Superior temporal gyrus (tissue), 1 donor: ENCODE data around the gene SLC25A21.

Experiments
- DNase-seq: peaks from one replicate; pipeline ENCODE4 v3.0.0-alpha.2; 2016; ENCODE audit errors: extremely low spot score

Gene SLC25A21

GRCh38 chr14:36767603-36768281 is 404.7 kb downstream of the SLC25A21 start:
- no peak for DNase-seq

DNA sequence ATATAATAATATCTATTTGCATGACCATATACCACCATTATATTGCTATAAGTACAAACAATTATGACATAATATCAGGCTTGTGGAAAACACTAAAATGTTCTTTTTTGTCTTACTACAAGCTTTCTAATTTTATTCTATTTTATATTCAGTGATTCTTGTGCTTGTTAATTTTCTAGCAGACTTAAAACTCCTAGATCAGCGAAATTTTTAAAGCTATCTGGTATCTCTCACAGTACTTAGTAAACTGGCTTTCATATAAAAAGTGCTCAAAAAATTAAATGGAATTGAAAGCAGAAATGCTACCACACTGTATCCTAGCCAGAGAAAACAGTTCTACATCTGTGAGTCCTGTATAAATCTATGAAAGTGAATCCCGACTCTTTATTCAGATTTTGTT is 405.4 kb downstream of the SLC25A21 start:
- DNase-seq, result no peak

GRCh38 chr14:36757734-36758601 is 414.4 kb downstream of the SLC25A21 start:
- DNase-seq, result no peak

GRCh38 chr14:36756226-36756625 is 416.2 kb downstream of the SLC25A21 start:
- DNase-seq, result no peak

DNA sequence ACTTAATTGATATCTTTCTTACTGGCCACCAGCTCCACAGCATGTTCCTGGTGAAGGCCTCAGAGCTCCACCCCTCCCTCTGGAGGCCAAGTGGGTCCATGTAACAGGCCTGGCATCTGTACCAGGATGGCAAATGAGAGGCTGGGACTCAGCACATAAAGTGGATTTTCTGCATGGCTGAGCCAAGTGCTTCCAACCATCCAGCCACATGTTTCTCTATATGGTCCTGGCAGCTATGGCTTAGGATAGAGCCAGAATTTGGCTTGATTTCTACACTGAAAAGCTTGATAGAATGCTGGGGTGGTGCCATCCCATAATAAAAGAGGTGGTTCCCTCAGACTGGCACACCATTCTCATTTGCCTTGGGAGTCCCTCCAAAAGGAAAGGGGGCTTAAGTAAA is 416.6 kb downstream of the SLC25A21 start:
- no peak for DNase-seq

- no peak for DNase-seq
Measured at GRCh38 chr14:36751920-36752319, 420.5 kb downstream of the SLC25A21 start.

- no peak for DNase-seq
Measured at GRCh38 chr14:36751106-36751505, 421.3 kb downstream of the SLC25A21 start.

GRCh38 chr14:36750244-36750643 is 422.2 kb downstream of the SLC25A21 start:
- no peak for DNase-seq

DNA sequence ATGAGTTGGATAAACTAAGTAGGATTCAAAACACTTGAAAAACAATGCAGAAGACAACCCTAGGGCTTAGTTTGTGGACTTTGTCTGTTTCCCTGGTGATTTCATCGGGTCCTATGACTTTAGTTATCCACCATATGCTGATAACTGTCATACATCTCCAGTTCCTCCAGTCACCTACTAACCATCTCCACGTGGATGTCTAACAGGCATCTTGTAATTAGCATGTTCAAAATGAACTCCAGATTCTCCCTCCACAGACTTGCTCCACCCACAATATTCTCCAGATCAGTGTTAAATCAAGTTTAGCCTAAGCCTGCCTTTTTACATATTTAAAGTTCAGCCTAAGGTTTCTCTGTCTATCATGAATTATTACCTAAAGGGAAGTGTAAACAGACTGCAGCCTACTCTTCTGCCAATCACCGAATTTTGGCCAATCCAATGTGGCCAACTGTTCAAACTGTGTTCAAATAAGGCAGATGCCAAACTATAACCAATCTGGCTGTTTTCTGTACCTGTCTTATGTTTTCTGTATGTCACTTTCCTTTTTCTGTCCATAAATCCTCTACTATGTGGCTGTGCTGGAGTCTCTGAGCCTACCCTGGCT is 423.7 kb downstream of the SLC25A21 start:
- DNase-seq, result no peak

- DNase-seq, result no peak
Measured at GRCh38 chr14:36747411-36748184, 424.8 kb downstream of the SLC25A21 start.

DNA sequence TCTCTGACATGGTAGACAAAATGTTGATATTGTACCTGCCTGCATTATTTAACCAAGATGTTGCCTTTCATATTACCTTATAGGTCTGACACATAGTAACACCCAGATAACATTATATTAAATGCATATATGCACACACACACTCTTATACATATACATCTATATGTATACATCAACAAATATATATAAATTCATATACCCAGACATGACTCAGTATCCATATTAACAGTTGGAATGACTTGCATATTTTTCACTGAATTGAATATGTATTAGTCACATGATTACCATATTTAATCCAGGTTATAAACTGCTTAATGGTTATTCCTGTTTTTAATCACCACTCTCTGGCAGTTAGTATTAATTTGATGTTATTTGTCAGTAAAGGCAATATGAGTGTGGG is 425.5 kb downstream of the SLC25A21 start:
- DNase-seq, result no peak

DNA sequence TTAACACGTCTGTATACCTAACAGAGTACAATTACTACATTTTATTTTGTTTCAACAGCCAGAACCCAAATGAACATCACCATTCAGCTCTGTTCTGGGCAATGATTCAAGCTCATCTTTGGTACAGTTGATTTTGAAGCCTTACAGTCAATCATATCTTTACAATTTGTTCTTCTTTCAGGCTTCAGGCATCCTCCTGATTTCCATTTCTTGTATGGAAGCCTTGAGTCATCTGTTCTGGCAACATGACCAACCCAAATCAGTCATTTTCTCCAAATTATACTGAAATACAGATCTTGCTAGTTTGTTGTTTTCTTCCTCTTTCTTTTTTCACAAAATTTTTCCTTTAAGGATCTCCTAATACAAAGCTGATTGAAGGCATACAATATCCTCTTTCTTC is 430.5 kb downstream of the SLC25A21 start:
- no peak for DNase-seq

GRCh38 chr14:36738269-36738668 is 434.1 kb downstream of the SLC25A21 start:
- DNase-seq, result no peak

- DNase-seq, result no peak
Measured at GRCh38 chr14:36726128-36726527, 446.3 kb downstream of the SLC25A21 start.

DNA sequence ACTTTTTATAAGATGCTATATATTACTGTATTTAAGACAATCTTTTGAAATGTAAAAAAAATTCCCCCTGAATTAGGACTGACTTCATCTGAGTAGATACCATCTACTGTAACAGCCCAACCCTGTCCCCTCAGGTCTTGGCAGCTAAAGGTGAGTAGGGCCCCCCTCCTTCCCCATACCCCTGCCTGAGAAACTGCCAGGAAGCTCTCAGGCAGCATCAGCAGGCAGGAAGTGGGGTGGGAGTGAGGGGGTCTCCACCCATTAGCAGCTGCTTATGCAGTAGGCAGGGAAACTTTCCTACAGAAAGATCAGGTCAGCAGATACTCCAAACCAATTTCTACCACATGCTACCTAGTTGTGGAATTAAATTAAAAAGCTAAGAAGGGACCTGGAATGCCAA is 448.2 kb downstream of the SLC25A21 start:
- no peak for DNase-seq

DNA sequence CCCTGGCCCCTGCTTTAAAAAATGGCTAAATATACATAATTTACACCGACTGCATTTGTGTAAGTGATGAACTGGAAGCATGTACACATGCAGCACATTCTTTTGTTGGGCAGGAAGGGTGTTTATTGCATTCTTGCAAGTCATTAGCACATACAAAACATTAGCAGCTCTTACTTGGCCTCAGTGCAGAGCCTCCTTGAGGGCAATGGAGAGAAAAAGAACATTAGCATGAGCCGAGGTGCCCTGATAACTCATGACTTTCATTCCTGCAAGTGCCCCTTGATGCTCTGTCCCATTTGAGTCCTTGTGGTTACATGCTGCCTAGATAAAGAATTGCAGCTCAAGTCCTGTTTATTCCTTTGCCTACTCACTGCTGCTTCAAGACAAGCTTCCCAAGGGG is 448.9 kb downstream of the SLC25A21 start:
- no peak for DNase-seq

DNA sequence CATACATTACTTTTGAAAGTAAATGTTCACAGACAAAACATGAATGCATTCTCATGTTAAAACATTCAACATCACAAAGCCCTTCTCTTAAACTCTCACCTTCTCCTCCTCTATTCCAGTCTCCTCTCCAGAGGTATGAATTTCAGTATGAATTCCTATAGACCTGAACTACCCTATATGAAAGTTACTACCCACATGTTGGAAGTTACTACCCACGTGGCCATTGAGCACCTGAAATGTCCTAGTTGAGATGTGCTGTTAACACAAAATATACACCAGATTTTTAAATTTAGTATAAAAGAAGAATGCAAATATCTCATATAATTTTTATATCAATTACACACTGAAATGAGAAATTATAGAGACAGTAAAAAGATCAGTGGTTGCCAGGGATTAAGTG is 450.5 kb downstream of the SLC25A21 start:
- DNase-seq, result no peak

GRCh38 chr14:36720657-36721056 is 451.7 kb downstream of the SLC25A21 start:
- no peak for DNase-seq

- DNase-seq, result no peak
Measured at GRCh38 chr14:36719823-36720222, 452.6 kb downstream of the SLC25A21 start.

- DNase-seq, result no peak
Measured at GRCh38 chr14:36718216-36718615, 454.2 kb downstream of the SLC25A21 start.

- no peak for DNase-seq
Measured at GRCh38 chr14:36717363-36717762, 455.0 kb downstream of the SLC25A21 start.

DNA sequence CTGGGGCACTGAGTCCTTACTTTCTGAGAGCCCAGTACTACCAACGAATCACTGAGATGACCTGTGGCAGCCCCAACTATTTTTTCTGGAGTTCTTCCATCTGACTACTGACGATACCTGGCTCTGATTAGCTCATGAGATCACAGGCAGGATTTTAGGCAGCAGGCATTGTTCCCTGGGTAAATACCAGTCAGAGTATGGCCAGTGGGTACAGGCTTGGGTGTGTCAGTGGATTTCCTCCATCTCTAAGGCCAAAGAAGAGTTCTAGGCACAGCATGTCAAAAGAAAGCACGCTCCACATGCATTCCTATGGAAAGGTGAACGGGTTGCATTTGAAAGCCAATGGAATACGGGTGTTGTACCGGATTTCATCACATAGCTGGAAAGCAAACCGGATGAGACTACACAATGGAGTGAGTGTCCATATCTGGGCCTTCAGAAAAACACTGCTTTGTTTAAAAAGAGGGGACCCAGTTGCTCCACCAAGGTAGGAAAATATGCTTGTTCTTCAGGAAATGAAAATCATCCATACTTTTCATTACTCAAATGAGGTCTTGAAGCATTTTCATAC is 455.7 kb downstream of the SLC25A21 start:
- no peak for DNase-seq
